ENCODE data around the gene CIAO1. TPM values are rescaled to one million over a fixed set of nuclear protein-coding genes. Genes with fewer than 3 reads are reported as not detected.

CIAO1 gene
- total RNA-seq, 1 donor from 2014 or later: 54.6 TPM

DNA sequence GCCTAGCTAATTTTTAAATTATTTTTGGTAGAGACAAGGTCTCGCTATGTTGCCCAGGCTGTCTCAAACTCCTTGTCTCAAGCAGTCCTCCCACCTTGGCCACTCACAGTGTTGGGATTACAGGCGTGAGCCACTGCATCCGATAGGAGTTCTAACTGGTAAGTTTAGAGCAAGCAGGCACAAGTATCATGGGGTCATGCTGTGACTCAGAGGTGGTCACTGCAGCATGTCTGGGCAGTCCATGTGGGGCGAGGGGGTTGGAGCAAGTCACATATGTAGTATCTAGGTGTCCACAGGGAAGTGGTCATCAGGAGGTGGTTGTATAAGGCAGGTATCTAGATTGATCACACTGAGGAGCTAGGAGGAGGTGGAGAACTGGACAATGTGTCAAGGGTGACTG, 34.7 kb upstream of the CIAO1 start:
- no peaks in the 10 kb centered on the region for H3K27me3 Mint-ChIP-seq (ENCODE audit: unreplicated experiment)
- H3K4me3 Mint-ChIP-seq (ENCODE audit: unreplicated experiment): no peak overlapping the region
- DNase-seq (ENCODE audit: extremely low spot score, unreplicated experiment): no peak
- H3K4me1 Mint-ChIP-seq (ENCODE audit: unreplicated experiment): no peaks in the 10 kb centered on the region
- TF ChIP-seq, protein P1, sequence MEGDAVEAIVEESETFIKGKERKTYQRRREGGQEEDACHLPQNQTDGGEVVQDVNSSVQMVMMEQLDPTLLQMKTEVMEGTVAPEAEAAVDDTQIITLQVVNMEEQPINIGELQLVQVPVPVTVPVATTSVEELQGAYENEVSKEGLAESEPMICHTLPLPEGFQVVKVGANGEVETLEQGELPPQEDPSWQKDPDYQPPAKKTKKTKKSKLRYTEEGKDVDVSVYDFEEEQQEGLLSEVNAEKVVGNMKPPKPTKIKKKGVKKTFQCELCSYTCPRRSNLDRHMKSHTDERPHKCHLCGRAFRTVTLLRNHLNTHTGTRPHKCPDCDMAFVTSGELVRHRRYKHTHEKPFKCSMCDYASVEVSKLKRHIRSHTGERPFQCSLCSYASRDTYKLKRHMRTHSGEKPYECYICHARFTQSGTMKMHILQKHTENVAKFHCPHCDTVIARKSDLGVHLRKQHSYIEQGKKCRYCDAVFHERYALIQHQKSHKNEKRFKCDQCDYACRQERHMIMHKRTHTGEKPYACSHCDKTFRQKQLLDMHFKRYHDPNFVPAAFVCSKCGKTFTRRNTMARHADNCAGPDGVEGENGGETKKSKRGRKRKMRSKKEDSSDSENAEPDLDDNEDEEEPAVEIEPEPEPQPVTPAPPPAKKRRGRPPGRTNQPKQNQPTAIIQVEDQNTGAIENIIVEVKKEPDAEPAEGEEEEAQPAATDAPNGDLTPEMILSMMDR (IDR thresholded peaks at IDR 0.05): no peak
- no peaks in the 10 kb centered on the region for H3K36me3 Mint-ChIP-seq (ENCODE audit: unreplicated experiment)
- no peak overlapping the region for H3K27ac Mint-ChIP-seq (ENCODE audit: unreplicated experiment)
- no peaks in the 10 kb centered on the region for H3K9me3 Mint-ChIP-seq (ENCODE audit: unreplicated experiment)

DNA sequence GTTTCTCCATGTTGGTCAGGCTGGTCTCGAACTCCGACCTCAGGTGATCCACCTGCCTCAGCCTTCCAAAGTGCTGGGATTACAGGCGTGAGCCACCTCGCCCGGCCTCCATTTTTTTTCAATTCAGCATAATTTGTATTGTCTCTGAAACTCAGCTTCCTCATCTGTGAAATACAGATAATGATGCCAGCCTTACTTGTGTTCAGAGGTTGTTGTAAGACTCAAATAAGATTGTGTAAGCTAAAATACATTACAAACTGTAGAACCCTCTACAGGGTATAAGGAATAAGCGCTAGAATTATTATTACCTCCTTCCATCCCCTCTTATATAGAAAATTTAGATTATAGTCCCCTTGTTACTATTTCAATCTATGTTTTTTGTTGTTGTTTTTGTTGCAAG, 32.6 kb upstream of the CIAO1 start:
- DNase-seq (ENCODE audit: extremely low spot score, unreplicated experiment): no peak
- H3K4me1 Mint-ChIP-seq (ENCODE audit: unreplicated experiment): no peaks in the 10 kb centered on the region
- TF ChIP-seq, protein P1 (IDR thresholded peaks at IDR 0.05): no peak
- H3K27ac Mint-ChIP-seq (ENCODE audit: unreplicated experiment): no peak overlapping the region
- no peaks in the 10 kb centered on the region for H3K36me3 Mint-ChIP-seq (ENCODE audit: unreplicated experiment)
- H3K9me3 Mint-ChIP-seq (ENCODE audit: unreplicated experiment): no peaks in the 10 kb centered on the region
- H3K4me3 Mint-ChIP-seq (ENCODE audit: unreplicated experiment): no peak overlapping the region
- no peaks in the 10 kb centered on the region for H3K27me3 Mint-ChIP-seq (ENCODE audit: unreplicated experiment)

DNA sequence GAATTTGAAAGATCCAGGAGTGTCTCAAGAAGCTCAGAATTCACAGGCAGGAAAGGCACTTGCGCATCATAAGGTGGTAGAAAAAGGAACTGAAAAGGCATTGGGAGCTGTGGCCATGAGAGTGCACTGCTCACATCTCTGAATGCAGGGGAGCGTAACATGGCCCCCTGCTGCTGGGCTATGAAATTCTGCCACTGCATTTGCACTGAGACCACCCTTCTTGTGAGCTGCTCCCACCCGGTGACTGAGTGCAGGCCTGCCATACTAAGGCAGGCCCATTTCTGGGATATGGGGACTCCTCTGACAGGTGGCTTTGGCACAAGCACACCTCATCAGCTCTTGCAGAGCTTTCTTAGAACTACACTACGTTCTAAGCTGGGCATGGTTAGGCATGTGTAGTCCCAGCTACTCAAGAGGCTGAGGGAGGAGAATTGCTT, 32.1 kb upstream of the CIAO1 start:
- H3K4me1 Mint-ChIP-seq (ENCODE audit: unreplicated experiment): no peaks in the 10 kb centered on the region
- no peaks in the 10 kb centered on the region for H3K27me3 Mint-ChIP-seq (ENCODE audit: unreplicated experiment)
- no peaks in the 10 kb centered on the region for H3K36me3 Mint-ChIP-seq (ENCODE audit: unreplicated experiment)
- TF ChIP-seq, protein P1 (IDR thresholded peaks at IDR 0.05): no peak
- no peak overlapping the region for H3K4me3 Mint-ChIP-seq (ENCODE audit: unreplicated experiment)
- H3K9me3 Mint-ChIP-seq (ENCODE audit: unreplicated experiment): no peaks in the 10 kb centered on the region
- H3K27ac Mint-ChIP-seq (ENCODE audit: unreplicated experiment): no peak overlapping the region
- DNase-seq (ENCODE audit: extremely low spot score, unreplicated experiment): no peak

DNA sequence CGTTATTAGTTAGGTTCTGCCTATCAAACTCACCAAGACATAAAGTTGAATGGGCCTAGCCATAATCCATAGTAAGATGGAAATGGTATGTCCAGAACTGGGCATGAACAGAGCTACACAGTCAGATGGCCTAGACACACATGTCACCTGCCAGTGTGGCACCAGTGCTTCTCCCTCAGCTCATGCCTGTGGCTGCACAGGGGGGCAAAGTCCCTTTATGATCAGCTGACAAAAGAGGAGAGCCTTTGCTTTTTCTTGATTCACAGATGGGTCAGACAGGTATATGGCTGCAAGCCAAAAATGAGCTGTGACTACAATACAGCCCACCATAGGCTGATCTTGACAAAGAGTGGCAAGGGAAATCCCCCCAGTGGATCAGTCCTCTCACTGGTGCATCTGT, 29.1 kb upstream of the CIAO1 start:
- no peaks in the 10 kb centered on the region for H3K9me3 Mint-ChIP-seq (ENCODE audit: unreplicated experiment)
- H3K4me1 Mint-ChIP-seq (ENCODE audit: unreplicated experiment): no peaks in the 10 kb centered on the region
- H3K4me3 Mint-ChIP-seq (ENCODE audit: unreplicated experiment): no peak overlapping the region
- H3K27me3 Mint-ChIP-seq (ENCODE audit: unreplicated experiment): no peaks in the 10 kb centered on the region
- no peak overlapping the region for H3K27ac Mint-ChIP-seq (ENCODE audit: unreplicated experiment)
- TF ChIP-seq, protein P1 (IDR thresholded peaks at IDR 0.05): no peak
- no peak for DNase-seq (ENCODE audit: extremely low spot score, unreplicated experiment)
- H3K36me3 Mint-ChIP-seq (ENCODE audit: unreplicated experiment): no peaks in the 10 kb centered on the region

DNA sequence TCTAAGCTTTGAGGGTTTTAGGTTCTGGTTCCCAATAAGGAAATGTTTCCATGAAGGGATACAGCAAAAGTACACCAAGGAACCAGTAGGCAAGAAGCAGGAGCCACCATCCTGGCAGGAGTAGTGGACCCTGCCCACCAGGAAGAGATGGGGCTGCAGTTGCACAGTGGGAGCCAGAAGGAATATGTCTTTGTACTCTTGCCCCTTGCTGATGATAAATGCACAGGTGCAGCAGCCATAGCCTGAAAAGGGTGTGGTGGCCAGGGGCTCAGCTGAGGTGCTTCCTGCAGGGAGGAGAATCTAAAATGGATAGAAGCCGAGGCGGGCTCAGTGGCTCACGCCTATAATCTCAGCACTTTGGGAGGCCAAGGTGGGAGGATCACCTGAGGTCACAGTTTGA, 27.8 kb upstream of the CIAO1 start:
- H3K27me3 Mint-ChIP-seq (ENCODE audit: unreplicated experiment): no peaks in the 10 kb centered on the region
- no peak for DNase-seq (ENCODE audit: extremely low spot score, unreplicated experiment)
- TF ChIP-seq, protein P1 (IDR thresholded peaks at IDR 0.05): no peak
- peaks cover 3% of the 10 kb centered on the region for H3K4me1 Mint-ChIP-seq (ENCODE audit: unreplicated experiment)
- H3K27ac Mint-ChIP-seq (ENCODE audit: unreplicated experiment): no peak overlapping the region
- H3K36me3 Mint-ChIP-seq (ENCODE audit: unreplicated experiment): no peaks in the 10 kb centered on the region
- no peak overlapping the region for H3K4me3 Mint-ChIP-seq (ENCODE audit: unreplicated experiment)
- no peaks in the 10 kb centered on the region for H3K9me3 Mint-ChIP-seq (ENCODE audit: unreplicated experiment)

Data from osteocyte (in vitro differentiated cells).